ENCODE data around the gene COL17A1. TPM values are rescaled to one million over a fixed set of nuclear protein-coding genes. Genes with fewer than 3 reads are reported as not detected.

Gene COL17A1
- total and polyA plus RNA-seq, 2 experiments from 2014 or later, result 1.1 to 1.3 TPM

- TF ChIP-seq ZNF462 (CRISPR knock-in tag; IDR thresholded peaks at IDR 0.05) (no peak), NANOG (IDR thresholded peaks at IDR 0.05; ENCODE audit: borderline replicate concordance) (no peak), CTCF (conservative IDR thresholded peaks at IDR 0.05; ENCODE audit: low read depth in 2 of 2) (no peak)
Measured at GRCh38 chr10:104036069-104036384, 49.7 kb downstream of the COL17A1 start (continued).

GRCh38 chr10:104035194-104036068 lies 50.2 kb downstream of the COL17A1 start:
- peaks cover 15% of the 10 kb centered on the region for H3K4me1 ChIP-seq (ENCODE audit: insufficient read depth)
- no peaks in the 10 kb centered on the region; the same call in 2 of the 3 replicates for H3K9me3 Mint-ChIP-seq
- H3K4me1 Mint-ChIP-seq, result peaks cover 26% of the 10 kb centered on the region
- no peaks in the 10 kb centered on the region for H4K20me1 ChIP-seq (replicated peaks; ENCODE audit: insufficient read depth)
- TF ChIP-seq ZNF114 (CRISPR knock-in tag; IDR thresholded peaks at IDR 0.05), result no peak
- H3K4me3 Mint-ChIP-seq, result no peak overlapping the region
- no peak overlapping the region for H3K27ac ChIP-seq (ENCODE audit: low read depth)
- H3K36me3 Mint-ChIP-seq (ENCODE audit: low read depth), result no peaks in the 10 kb centered on the region; the same call in 2 of the 3 replicates
- H3K27me3 Mint-ChIP-seq (ENCODE audit: insufficient read depth, low read depth, poor library complexity), result peaks cover 15% of the 10 kb centered on the region
- H3K79me2 ChIP-seq (replicated peaks; ENCODE audit: insufficient read depth), result no peaks in the 10 kb centered on the region
- H3K36me3 ChIP-seq (ENCODE audit: insufficient read depth), result no peaks in the 10 kb centered on the region
- no peaks in the 10 kb centered on the region for H3K9me2 ChIP-seq (ENCODE audit: insufficient read depth)
- H3K27ac Mint-ChIP-seq, result no peak overlapping the region
- ATAC-seq (no peak), DNase-seq (ENCODE audit: low spot score) (no peak)
- no peaks in the 10 kb centered on the region for H3K27me3 ChIP-seq (ENCODE audit: insufficient read depth)
- H3F3A ChIP-seq (replicated peaks; ENCODE audit: low read depth), result no peaks in the 10 kb centered on the region
- H2AFZ ChIP-seq, result no peak overlapping the region
- H3K4me2 ChIP-seq, result no peak overlapping the region
- no peak overlapping the region for H3K4me3 ChIP-seq
